Liver (tissue), 9 donors: ENCODE measurements around the gene GEMIN5. TPM values are rescaled to one million over a fixed set of nuclear protein-coding genes. Genes with fewer than 3 reads are reported as not detected.

ENCODE experiments used
- DNase-seq: peaks from one replicate; pipeline ENCODE4 v3.0.0-alpha.2; 2017; ENCODE audit warnings: low spot score
- H3K27ac ChIP-seq, 2 donors: one replicate each; pipeline ENCODE4 v1.7.0; 2013; ENCODE audit warnings: inconsistent platforms in 2 of 2, low read length in 2 of 2, control low read depth in 1 of 2, low read depth in 1 of 2, mild to moderate bottlenecking in 1 of 2
- H3K27me3 ChIP-seq, 4 donors: one replicate each; pipeline versions ENCODE4 v1.6.1 to v1.7.0; 2013; ENCODE audit warnings: low read length in 3 of 4, inconsistent platforms in 1 of 4, mild to moderate bottlenecking in 1 of 4, moderate library complexity in 1 of 4; ENCODE audit not compliant: control insufficient read depth in 4 of 4, insufficient read depth in 4 of 4
- H3K36me3 ChIP-seq, 4 donors: one replicate each; pipeline versions ENCODE4 v1.6.1 to v1.7.0; 2013; ENCODE audit warnings: low read length in 3 of 4, mild to moderate bottlenecking in 3 of 4, low read depth in 1 of 4, moderate library complexity in 1 of 4; ENCODE audit not compliant: control insufficient read depth in 4 of 4, insufficient read depth in 3 of 4
- H3K4me1 ChIP-seq, 4 donors: one replicate each; pipeline versions ENCODE4 v1.6.1 to v1.7.0; 2013; ENCODE audit warnings: low read length in 3 of 4, mild to moderate bottlenecking in 3 of 4, moderate library complexity in 1 of 4; ENCODE audit not compliant: control insufficient read depth in 4 of 4, insufficient read depth in 4 of 4
- H3K4me3 ChIP-seq, 3 donors: one replicate each; pipeline versions ENCODE4 v1.6.1 to v1.7.0; 2013; ENCODE audit warnings: low read length in 3 of 3, control low read depth in 1 of 3, low read depth in 1 of 3, mild to moderate bottlenecking in 1 of 3
- H3K9ac ChIP-seq, 2 donors: one replicate each; pipeline ENCODE4 v1.7.0; 2013; ENCODE audit warnings: low read length in 2 of 2, mild to moderate bottlenecking in 2 of 2, moderate library complexity in 2 of 2, control low read depth in 1 of 2, low read depth in 1 of 2
- H3K9me3 ChIP-seq, 4 donors: one replicate each; pipeline versions ENCODE4 v1.6.1 to v1.7.0; 2013; ENCODE audit warnings: low read length in 3 of 4; ENCODE audit not compliant: control insufficient read depth in 4 of 4
- EGR1 ChIP-seq, 2 donors: IDR thresholded peaks; 2 replicates each; pipeline ENCODE4 v1.6.1; 2016 to 2018; ENCODE audit warnings: antibody characterized with exemption in 2 of 2, low read depth in 2 of 2
- FOXA1 ChIP-seq: IDR thresholded peaks from 2 replicates; pipeline ENCODE4 v1.6.1; 2016; ENCODE audit warnings: antibody characterized with exemption
- FOXA2 ChIP-seq: IDR thresholded peaks from 2 replicates; pipeline ENCODE4 v1.6.1; 2016; ENCODE audit warnings: antibody characterized with exemption
- HNF4A ChIP-seq, 2 donors: conservative IDR thresholded peaks; 2 replicates each; pipeline ENCODE4 v1.6.1; 2016; ENCODE audit warnings: antibody characterized with exemption in 2 of 2, mild to moderate bottlenecking in 2 of 2
- HNF4G ChIP-seq: IDR thresholded peaks from 2 replicates; pipeline ENCODE4 v1.6.1; 2016; ENCODE audit warnings: antibody characterized with exemption
- JUND ChIP-seq, 2 donors: IDR thresholded peaks; 2 replicates each; pipeline ENCODE4 v1.6.1; 2016; ENCODE audit warnings: antibody characterized with exemption in 2 of 2
- NR2F2 ChIP-seq: IDR thresholded peaks from 2 replicates; pipeline ENCODE4 v1.6.1; 2016; ENCODE audit warnings: antibody characterized with exemption
- RAD21 ChIP-seq, 2 donors: IDR thresholded peaks; 2 replicates each; pipeline ENCODE4 v1.6.1; 2016; ENCODE audit warnings: antibody characterized with exemption in 2 of 2, mild to moderate bottlenecking in 2 of 2
- RXRA ChIP-seq, 2 donors: IDR thresholded peaks; 2 replicates each; pipeline ENCODE4 v1.6.1; 2017 to 2018; ENCODE audit warnings: antibody characterized with exemption in 2 of 2, mild to moderate bottlenecking in 1 of 2
- SP1 ChIP-seq: IDR thresholded peaks from 2 replicates; pipeline ENCODE4 v1.6.1; 2018; ENCODE audit warnings: antibody characterized with exemption, mild to moderate bottlenecking
- TAF1 ChIP-seq: conservative IDR thresholded peaks from 2 replicates; pipeline ENCODE4 v1.6.1; 2016; ENCODE audit warnings: antibody characterized with exemption, mild to moderate bottlenecking
- WGBS: extraction: QIAGEN DNeasy Blood & Tissue Kit; methylation state at CpG from one replicate; pipeline ENCODE4 v1.1.7; 2013; 5-methylcytosine and 5-hydroxymethylcytosine counted together
- polyA plus RNA-seq, 2 donors: library from polyadenylated mRNA; stranded (reverse) in 1 of 2; unstranded in 1 of 2; fragments of 200-250 nt in 1 of 2; fragments of >200 nt in 1 of 2; fragmentation: Nextera tagmentation in 1 of 2; extraction: Ambion mirVana in 1 of 2; gene quantifications; one replicate each; pipeline versions ENCODE4 v1.2.1 to v1.2.3, GENCODE V29; 2013 to 2015
- total RNA-seq, 2 donors: library from RNA; depleted of rRNA; stranded (reverse); fragments of >200 nt; gene quantifications; one replicate each; pipeline ENCODE4 v1.2.3, GENCODE V29; 2014
- TF ChIP-seq, protein P1 (sequence below): IDR thresholded peaks from 2 replicates; pipeline ENCODE4 v1.6.1; 2016; ENCODE audit warnings: antibody characterized with exemption
- TF ChIP-seq, protein P2 (sequence below): IDR thresholded peaks from 2 replicates; pipeline ENCODE4 v1.6.1; 2016; ENCODE audit warnings: antibody characterized with exemption, mild to moderate bottlenecking
- TF ChIP-seq, protein P3 (sequence below): fragments of 150-350 bp; IDR thresholded peaks from 2 replicates; pipeline ENCODE4 v1.5.1; 2017; ENCODE audit warnings: improper control_type of control experiment, low read depth, low read length; ENCODE audit not compliant: missing input control
- TF ChIP-seq, protein P4 (sequence below): IDR thresholded peaks from 2 replicates; pipeline ENCODE4 v1.6.1; 2016; ENCODE audit warnings: antibody characterized with exemption
- donor health status: healthy.
- donor health status: healthy.
- donor health status: healthy.
- donor health status: healthy.
- donor health status: healthy.

The GEMIN5 gene
- total and polyA plus RNA-seq, 4 donors = 3.0 to 10.3 (median 6.2) TPM

DNA sequence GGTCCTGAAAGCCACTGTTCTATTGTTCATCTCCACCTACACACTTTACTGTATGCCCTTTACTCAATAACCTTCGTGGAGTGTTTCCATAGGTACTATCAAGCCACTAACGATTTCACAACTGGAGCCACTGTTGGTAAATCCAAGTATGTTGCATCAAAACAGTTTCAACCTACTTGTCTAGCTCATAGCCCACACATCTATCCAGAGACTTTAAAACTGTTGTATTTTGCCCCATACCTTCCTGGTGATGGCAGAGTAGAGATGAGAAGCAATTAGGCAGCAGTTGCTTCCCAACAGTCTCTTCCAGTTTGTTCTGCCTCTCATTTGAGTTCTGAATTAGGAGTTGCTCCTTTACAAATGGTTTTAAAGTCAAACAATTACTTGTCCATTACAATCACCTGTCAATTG lies 88.2 kb downstream of the GEMIN5 start:
- TF ChIP-seq, protein P1, sequence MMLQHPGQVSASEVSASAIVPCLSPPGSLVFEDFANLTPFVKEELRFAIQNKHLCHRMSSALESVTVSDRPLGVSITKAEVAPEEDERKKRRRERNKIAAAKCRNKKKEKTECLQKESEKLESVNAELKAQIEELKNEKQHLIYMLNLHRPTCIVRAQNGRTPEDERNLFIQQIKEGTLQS = no peak
- TF ChIP-seq, protein P2, sequence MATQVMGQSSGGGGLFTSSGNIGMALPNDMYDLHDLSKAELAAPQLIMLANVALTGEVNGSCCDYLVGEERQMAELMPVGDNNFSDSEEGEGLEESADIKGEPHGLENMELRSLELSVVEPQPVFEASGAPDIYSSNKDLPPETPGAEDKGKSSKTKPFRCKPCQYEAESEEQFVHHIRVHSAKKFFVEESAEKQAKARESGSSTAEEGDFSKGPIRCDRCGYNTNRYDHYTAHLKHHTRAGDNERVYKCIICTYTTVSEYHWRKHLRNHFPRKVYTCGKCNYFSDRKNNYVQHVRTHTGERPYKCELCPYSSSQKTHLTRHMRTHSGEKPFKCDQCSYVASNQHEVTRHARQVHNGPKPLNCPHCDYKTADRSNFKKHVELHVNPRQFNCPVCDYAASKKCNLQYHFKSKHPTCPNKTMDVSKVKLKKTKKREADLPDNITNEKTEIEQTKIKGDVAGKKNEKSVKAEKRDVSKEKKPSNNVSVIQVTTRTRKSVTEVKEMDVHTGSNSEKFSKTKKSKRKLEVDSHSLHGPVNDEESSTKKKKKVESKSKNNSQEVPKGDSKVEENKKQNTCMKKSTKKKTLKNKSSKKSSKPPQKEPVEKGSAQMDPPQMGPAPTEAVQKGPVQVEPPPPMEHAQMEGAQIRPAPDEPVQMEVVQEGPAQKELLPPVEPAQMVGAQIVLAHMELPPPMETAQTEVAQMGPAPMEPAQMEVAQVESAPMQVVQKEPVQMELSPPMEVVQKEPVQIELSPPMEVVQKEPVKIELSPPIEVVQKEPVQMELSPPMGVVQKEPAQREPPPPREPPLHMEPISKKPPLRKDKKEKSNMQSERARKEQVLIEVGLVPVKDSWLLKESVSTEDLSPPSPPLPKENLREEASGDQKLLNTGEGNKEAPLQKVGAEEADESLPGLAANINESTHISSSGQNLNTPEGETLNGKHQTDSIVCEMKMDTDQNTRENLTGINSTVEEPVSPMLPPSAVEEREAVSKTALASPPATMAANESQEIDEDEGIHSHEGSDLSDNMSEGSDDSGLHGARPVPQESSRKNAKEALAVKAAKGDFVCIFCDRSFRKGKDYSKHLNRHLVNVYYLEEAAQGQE = no peak
- TF ChIP-seq RXRA (IDR thresholded peaks at IDR 0.05) = no peak
- no peak for TF ChIP-seq NR2F2
- TF ChIP-seq EGR1 (IDR thresholded peaks at IDR 0.05; ENCODE audit: low read depth in 2 of 2) = no peak
- no peak for TF ChIP-seq FOXA1
- TF ChIP-seq, protein P3, sequence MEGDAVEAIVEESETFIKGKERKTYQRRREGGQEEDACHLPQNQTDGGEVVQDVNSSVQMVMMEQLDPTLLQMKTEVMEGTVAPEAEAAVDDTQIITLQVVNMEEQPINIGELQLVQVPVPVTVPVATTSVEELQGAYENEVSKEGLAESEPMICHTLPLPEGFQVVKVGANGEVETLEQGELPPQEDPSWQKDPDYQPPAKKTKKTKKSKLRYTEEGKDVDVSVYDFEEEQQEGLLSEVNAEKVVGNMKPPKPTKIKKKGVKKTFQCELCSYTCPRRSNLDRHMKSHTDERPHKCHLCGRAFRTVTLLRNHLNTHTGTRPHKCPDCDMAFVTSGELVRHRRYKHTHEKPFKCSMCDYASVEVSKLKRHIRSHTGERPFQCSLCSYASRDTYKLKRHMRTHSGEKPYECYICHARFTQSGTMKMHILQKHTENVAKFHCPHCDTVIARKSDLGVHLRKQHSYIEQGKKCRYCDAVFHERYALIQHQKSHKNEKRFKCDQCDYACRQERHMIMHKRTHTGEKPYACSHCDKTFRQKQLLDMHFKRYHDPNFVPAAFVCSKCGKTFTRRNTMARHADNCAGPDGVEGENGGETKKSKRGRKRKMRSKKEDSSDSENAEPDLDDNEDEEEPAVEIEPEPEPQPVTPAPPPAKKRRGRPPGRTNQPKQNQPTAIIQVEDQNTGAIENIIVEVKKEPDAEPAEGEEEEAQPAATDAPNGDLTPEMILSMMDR = no peak
- TF ChIP-seq SP1 = no peak
- TF ChIP-seq HNF4A (conservative IDR thresholded peaks at IDR 0.05) = no peak
- no peak for TF ChIP-seq FOXA2
- TF ChIP-seq TAF1 = no peak
- WGBS = 20% methylated on average over 2 of the region's 2 CpGs
- peaks cover 0 to 17% (median 13%) of the 10 kb centered on the region in 4 donors for H3K4me1 ChIP-seq
- no peaks in the 10 kb centered on the region for H3K27me3 ChIP-seq
- H3K27ac ChIP-seq = peak overlapping the region; percentile 70 to 81
- H3K9ac ChIP-seq = peak overlapping the region; percentile 62 to 89
- no peaks in the 10 kb centered on the region for H3K9me3 ChIP-seq
- H3K36me3 ChIP-seq = no peaks in the 10 kb centered on the region
- no peak for DNase-seq
- H3K4me3 ChIP-seq = peak overlapping the region in 2 of 3 donors; percentile 37 to 50

DNA sequence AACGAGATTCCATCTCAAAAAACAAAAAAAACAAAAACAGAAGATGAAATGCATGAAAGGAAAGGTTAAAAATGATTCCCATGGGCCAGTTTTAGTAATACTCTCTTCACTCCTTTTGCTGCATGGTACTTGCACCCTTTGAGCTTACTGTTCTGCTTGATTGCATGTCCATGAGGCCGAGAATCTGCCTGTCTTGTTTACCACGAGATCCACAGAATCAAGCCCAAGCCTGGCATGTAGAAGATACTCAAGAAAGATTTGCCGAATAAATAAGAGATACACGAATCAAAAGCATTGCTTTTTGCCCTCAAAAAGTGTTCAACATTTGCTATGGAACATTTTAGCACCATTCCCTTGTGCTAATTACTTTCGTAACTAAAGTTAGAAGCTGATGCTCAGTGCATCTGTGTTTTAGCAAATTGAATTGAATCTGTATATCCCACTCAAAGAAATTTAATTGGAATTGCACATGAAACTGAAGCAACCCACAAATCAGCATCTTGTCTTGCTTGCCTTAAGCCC lies 88.7 kb downstream of the GEMIN5 start:
- 65% methylated on average over 6 of the region's 6 CpGs for WGBS

More for the DNA sequence above, 88.7 kb downstream of the GEMIN5 start:
- Histone ChIP-seq H3K4me1 (peaks cover 0 to 17% (median 13%) of the 10 kb centered on the region in 4 donors), H3K27ac (peak overlapping the region in 1 of 2 donors; percentile 81), H3K9me3 (no peaks in the 10 kb centered on the region), H3K27me3 (no peaks in the 10 kb centered on the region), H3K9ac (peak overlapping the region in 1 of 2 donors; percentile 89), H3K36me3 (no peaks in the 10 kb centered on the region), H3K4me3 (no peak overlapping the region)
- DNase-seq = no peak
- TF ChIP-seq FOXA1 (no peak), SP1 (no peak), HNF4G (no peak), EGR1 (IDR thresholded peaks at IDR 0.05; ENCODE audit: low read depth in 2 of 2) (no peak), RAD21 (IDR thresholded peaks at IDR 0.05) (no peak), FOXA2 (no peak), HNF4A (conservative IDR thresholded peaks at IDR 0.05) (no peak), RXRA (IDR thresholded peaks at IDR 0.05) (no peak), NR2F2 (no peak), JUND (IDR thresholded peaks at IDR 0.05) (no peak)
- TF ChIP-seq, protein P4, sequence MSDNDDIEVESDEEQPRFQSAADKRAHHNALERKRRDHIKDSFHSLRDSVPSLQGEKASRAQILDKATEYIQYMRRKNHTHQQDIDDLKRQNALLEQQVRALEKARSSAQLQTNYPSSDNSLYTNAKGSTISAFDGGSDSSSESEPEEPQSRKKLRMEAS = no peak
- TF ChIP-seq, protein P2 = no peak
- TF ChIP-seq, protein P3 = no peak
